ENCODE measurements around the gene DSCAML1. TPM values are rescaled to one million over a fixed set of nuclear protein-coding genes. Genes with fewer than 3 reads are reported as not detected.

The DSCAML1 gene
- total and polyA plus RNA-seq, 9 of the 15 experiments (the other 6 are each of a cell fraction or from before 2014, with no cell fraction given) = not detected

DNA sequence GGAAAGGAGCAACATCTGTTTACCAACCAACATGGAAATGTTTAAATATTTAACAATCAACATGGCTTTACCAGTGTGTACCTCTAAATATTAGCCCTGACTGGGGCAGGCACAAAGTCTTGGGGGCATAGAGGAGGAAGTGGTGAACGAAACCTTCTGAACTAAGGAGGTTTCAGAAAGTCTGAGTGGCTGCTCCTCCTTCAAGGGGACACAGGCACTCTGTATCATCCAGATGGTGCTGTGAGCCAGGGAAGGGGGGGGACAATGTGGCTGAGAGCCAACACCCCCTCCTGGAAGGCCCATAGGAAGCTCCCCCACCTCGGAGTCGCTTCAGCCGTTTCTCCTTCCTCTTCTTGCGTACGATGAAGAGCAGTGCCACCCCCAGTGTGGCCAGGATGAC is 361.7 kb downstream of the DSCAML1 start:
- WGBS (ENCODE audit: insufficient coverage, low coverage, missing lambda C conversion rate) = 3% methylated on average over 5 of the region's 6 CpGs
- intact Hi-C loops (cut with micrococcal nuclease) = no loop called here
- H3K79me2 ChIP-seq (ENCODE audit: control insufficient read depth, insufficient read depth, low read length) = no peaks in the 10 kb centered on the region
- no peak overlapping the region for H3K9ac ChIP-seq (ENCODE audit: insufficient read depth in 1 of 2, low read depth in 2 of 2, low read length in 2 of 2)
- no peak overlapping the region for H3K4me2 ChIP-seq (ENCODE audit: insufficient read depth, low read length)
- no peaks in the 10 kb centered on the region; the same call in none of the 2 replicates for H4K20me1 ChIP-seq (replicated peaks; ENCODE audit: control insufficient read depth, insufficient read depth, low read length)
- no peak overlapping the region for H2AFZ ChIP-seq (ENCODE audit: low read depth, low read length)
- H3K36me3 ChIP-seq (ENCODE audit: control insufficient read depth, insufficient read depth, low read length) = no peaks in the 10 kb centered on the region
- H3K27ac ChIP-seq (ENCODE audit: extremely low read depth, low read depth, low read length) = no peak overlapping the region
- ChIA-PET CTCF (ENCODE audit: low intra/inter-chr PET ratio) (no interaction called here), POLR2A (interaction anchor here (0.6 kb wide), 1 partner anchor 230 kb away, joined by 3 read pairs; no protein-coding TSS in a partner anchor)
- ATAC-seq (no peak), DNase-seq (ENCODE audit: extremely low read depth in 1 of 4, low spot score in 3 of 4) (no peak), FAIRE-seq (no peak)
- H3K27me3 ChIP-seq (ENCODE audit: control insufficient read depth in 2 of 2, insufficient read depth in 2 of 2, low read length in 2 of 2) = peaks cover 12 to 52% of the 10 kb centered on the region in 2 experiments; a peak in 3 of 5 replicates
- H3K9me3 ChIP-seq (replicated peaks; ENCODE audit: control insufficient read depth, insufficient read depth, low read depth, low read length) = no peaks in the 10 kb centered on the region
- H3K4me3 ChIP-seq = no peak overlapping the region
- no peaks in the 10 kb centered on the region for H3K4me1 ChIP-seq (replicated peaks in 1 of 2; ENCODE audit: control insufficient read depth in 2 of 2, insufficient read depth in 2 of 2, low read length in 2 of 2)
- BruUV-seq (replicated peaks) = no TSS peak
- no peaks in the 10 kb centered on the region for H3K9me1 ChIP-seq (ENCODE audit: control insufficient read depth, insufficient read depth, low read length)
- in situ Hi-C loops (cut with MboI) = no loop called here
- TF ChIP-seq ZC3H8 (IDR thresholded peaks at IDR 0.05) (no peak), PTBP1 (IDR thresholded peaks at IDR 0.05; ENCODE audit: low read depth, low read length) (no peak), YBX1 (IDR thresholded peaks at IDR 0.05) (no peak), HMGN3 (IDR thresholded peaks at IDR 0.05; ENCODE audit: borderline replicate concordance, extremely low read depth, insufficient read length, low read depth, low read length) (no peak), ELF4 (CRISPR knock-in tag; IDR thresholded peaks at IDR 0.05) (no peak), ZSCAN32 (CRISPR knock-in tag; IDR thresholded peaks at IDR 0.05) (no peak), ELF1 (tag; IDR thresholded peaks at IDR 0.05) (no peak), NR2C2 (CRISPR knock-in tag; IDR thresholded peaks at IDR 0.05) (no peak), NR2C2 (tag; IDR thresholded peaks at IDR 0.05) (no peak), FOXJ3 (CRISPR knock-in tag; IDR thresholded peaks at IDR 0.05) (no peak), ZNF436 (CRISPR knock-in tag; IDR thresholded peaks at IDR 0.05) (no peak)
- TF ChIP-seq, protein P1, sequence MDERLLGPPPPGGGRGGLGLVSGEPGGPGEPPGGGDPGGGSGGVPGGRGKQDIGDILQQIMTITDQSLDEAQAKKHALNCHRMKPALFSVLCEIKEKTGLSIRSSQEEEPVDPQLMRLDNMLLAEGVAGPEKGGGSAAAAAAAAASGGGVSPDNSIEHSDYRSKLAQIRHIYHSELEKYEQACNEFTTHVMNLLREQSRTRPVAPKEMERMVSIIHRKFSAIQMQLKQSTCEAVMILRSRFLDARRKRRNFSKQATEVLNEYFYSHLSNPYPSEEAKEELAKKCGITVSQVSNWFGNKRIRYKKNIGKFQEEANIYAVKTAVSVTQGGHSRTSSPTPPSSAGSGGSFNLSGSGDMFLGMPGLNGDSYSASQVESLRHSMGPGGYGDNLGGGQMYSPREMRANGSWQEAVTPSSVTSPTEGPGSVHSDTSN (CRISPR knock-in tag; IDR thresholded peaks at IDR 0.05; ENCODE audit: low read depth) = no peak
- TF ChIP-seq, protein P1 (tag; conservative IDR thresholded peaks at IDR 0.05; ENCODE audit: low read depth) = no peak
- TF ChIP-seq, protein P2, sequence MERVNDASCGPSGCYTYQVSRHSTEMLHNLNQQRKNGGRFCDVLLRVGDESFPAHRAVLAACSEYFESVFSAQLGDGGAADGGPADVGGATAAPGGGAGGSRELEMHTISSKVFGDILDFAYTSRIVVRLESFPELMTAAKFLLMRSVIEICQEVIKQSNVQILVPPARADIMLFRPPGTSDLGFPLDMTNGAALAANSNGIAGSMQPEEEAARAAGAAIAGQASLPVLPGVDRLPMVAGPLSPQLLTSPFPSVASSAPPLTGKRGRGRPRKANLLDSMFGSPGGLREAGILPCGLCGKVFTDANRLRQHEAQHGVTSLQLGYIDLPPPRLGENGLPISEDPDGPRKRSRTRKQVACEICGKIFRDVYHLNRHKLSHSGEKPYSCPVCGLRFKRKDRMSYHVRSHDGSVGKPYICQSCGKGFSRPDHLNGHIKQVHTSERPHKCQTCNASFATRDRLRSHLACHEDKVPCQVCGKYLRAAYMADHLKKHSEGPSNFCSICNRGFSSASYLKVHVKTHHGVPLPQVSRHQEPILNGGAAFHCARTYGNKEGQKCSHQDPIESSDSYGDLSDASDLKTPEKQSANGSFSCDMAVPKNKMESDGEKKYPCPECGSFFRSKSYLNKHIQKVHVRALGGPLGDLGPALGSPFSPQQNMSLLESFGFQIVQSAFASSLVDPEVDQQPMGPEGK (CRISPR knock-in tag; IDR thresholded peaks at IDR 0.05; ENCODE audit: borderline replicate concordance) = no peak

All from K562 (cell line).